GM19239 (cell line): Measurements from ENCODE around the gene TMEM106A.
"Not testable (repeated sequence)": the region's sequence is repeated elsewhere in the genome, so short reads cannot be mapped to it uniquely, and the experiment has no call there.

Experiments
- DNase-seq: peaks from one replicate; pipeline ENCODE4 v3.0.0; 2011; ENCODE audit warnings: low spot score; ENCODE audit not compliant: insufficient read length
- FAIRE-seq: peaks from 2 replicates; lab custom pipeline; 2011; peaks lifted over from hg19 to GRCh38; lab: Jason Lieb, UNC

The TMEM106A gene

DNA sequence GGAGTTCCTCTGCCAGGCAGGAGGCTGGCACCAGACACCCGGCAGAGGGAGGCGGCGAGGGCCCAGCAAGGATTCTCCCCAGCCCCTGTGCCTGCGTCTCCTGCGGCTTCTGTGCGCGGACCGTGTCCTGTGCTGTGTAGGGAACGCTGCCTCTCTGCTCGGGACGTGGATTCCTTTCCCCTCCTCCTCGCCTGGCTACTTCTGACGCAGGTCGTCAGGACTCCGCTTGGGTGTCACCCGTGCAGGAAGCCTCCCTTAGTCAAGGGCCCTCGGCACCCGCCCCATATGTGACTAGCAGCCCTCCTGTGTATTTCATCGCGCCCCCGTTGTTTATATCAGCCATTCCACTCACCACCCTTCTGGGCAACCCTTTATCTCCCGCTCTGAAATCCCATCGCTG lies 34.8 kb downstream of the TMEM106A start:
- FAIRE-seq, DNase-seq: not testable (repeated sequence)
